Liver (tissue), 9 donors: ENCODE results near the gene BANP. TPM values are rescaled to one million over a fixed set of nuclear protein-coding genes. Genes with fewer than 3 reads are reported as not detected.

Experiments used
- DNase-seq: peaks from one replicate; pipeline ENCODE4 v3.0.0-alpha.2; 2017; ENCODE audit warnings: low spot score
- H3K27ac ChIP-seq, 2 donors: one replicate each; pipeline ENCODE4 v1.7.0; 2013; ENCODE audit warnings: inconsistent platforms in 2 of 2, low read length in 2 of 2, control low read depth in 1 of 2, low read depth in 1 of 2, mild to moderate bottlenecking in 1 of 2
- H3K27me3 ChIP-seq, 4 donors: one replicate each; pipeline versions ENCODE4 v1.6.1 to v1.7.0; 2013; ENCODE audit warnings: low read length in 3 of 4, inconsistent platforms in 1 of 4, mild to moderate bottlenecking in 1 of 4, moderate library complexity in 1 of 4; ENCODE audit not compliant: control insufficient read depth in 4 of 4, insufficient read depth in 4 of 4
- H3K36me3 ChIP-seq, 4 donors: one replicate each; pipeline versions ENCODE4 v1.6.1 to v1.7.0; 2013; ENCODE audit warnings: low read length in 3 of 4, mild to moderate bottlenecking in 3 of 4, low read depth in 1 of 4, moderate library complexity in 1 of 4; ENCODE audit not compliant: control insufficient read depth in 4 of 4, insufficient read depth in 3 of 4
- H3K4me1 ChIP-seq, 4 donors: one replicate each; pipeline versions ENCODE4 v1.6.1 to v1.7.0; 2013; ENCODE audit warnings: low read length in 3 of 4, mild to moderate bottlenecking in 3 of 4, moderate library complexity in 1 of 4; ENCODE audit not compliant: control insufficient read depth in 4 of 4, insufficient read depth in 4 of 4
- H3K4me3 ChIP-seq, 3 donors: one replicate each; pipeline versions ENCODE4 v1.6.1 to v1.7.0; 2013; ENCODE audit warnings: low read length in 3 of 3, control low read depth in 1 of 3, low read depth in 1 of 3, mild to moderate bottlenecking in 1 of 3
- H3K9ac ChIP-seq, 2 donors: one replicate each; pipeline ENCODE4 v1.7.0; 2013; ENCODE audit warnings: low read length in 2 of 2, mild to moderate bottlenecking in 2 of 2, moderate library complexity in 2 of 2, control low read depth in 1 of 2, low read depth in 1 of 2
- H3K9me3 ChIP-seq, 4 donors: one replicate each; pipeline versions ENCODE4 v1.6.1 to v1.7.0; 2013; ENCODE audit warnings: low read length in 3 of 4; ENCODE audit not compliant: control insufficient read depth in 4 of 4
- ATF3 ChIP-seq: IDR thresholded peaks from 2 replicates; pipeline ENCODE4 v1.6.1; 2016; ENCODE audit warnings: antibody characterized with exemption
- CTCF ChIP-seq: fragments of 150-350 bp; IDR thresholded peaks from 2 replicates; pipeline ENCODE4 v1.5.1; 2017; ENCODE audit warnings: improper control_type of control experiment, low read depth, low read length; ENCODE audit not compliant: missing input control
- EGR1 ChIP-seq, 2 donors: IDR thresholded peaks; 2 replicates each; pipeline ENCODE4 v1.6.1; 2016 to 2018; ENCODE audit warnings: antibody characterized with exemption in 2 of 2, low read depth in 2 of 2
- FOXA1 ChIP-seq: IDR thresholded peaks from 2 replicates; pipeline ENCODE4 v1.6.1; 2016; ENCODE audit warnings: antibody characterized with exemption
- FOXA2 ChIP-seq: IDR thresholded peaks from 2 replicates; pipeline ENCODE4 v1.6.1; 2016; ENCODE audit warnings: antibody characterized with exemption
- GABPA ChIP-seq, 2 donors: IDR thresholded peaks in 1 of 2; conservative IDR thresholded peaks in 1 of 2; 2 replicates each; pipeline ENCODE4 v1.6.1; 2016; ENCODE audit warnings: antibody characterized with exemption in 2 of 2, mild to moderate bottlenecking in 1 of 2, moderate library complexity in 1 of 2
- HNF4A ChIP-seq, 2 donors: conservative IDR thresholded peaks; 2 replicates each; pipeline ENCODE4 v1.6.1; 2016; ENCODE audit warnings: antibody characterized with exemption in 2 of 2, mild to moderate bottlenecking in 2 of 2
- HNF4G ChIP-seq: IDR thresholded peaks from 2 replicates; pipeline ENCODE4 v1.6.1; 2016; ENCODE audit warnings: antibody characterized with exemption
- JUND ChIP-seq, 2 donors: IDR thresholded peaks; 2 replicates each; pipeline ENCODE4 v1.6.1; 2016; ENCODE audit warnings: antibody characterized with exemption in 2 of 2
- MAX ChIP-seq: IDR thresholded peaks from 2 replicates; pipeline ENCODE4 v1.6.1; 2016; ENCODE audit warnings: antibody characterized with exemption
- NR2F2 ChIP-seq: IDR thresholded peaks from 2 replicates; pipeline ENCODE4 v1.6.1; 2016; ENCODE audit warnings: antibody characterized with exemption
- RAD21 ChIP-seq, 2 donors: IDR thresholded peaks; 2 replicates each; pipeline ENCODE4 v1.6.1; 2016; ENCODE audit warnings: antibody characterized with exemption in 2 of 2, mild to moderate bottlenecking in 2 of 2
- REST ChIP-seq: IDR thresholded peaks from 2 replicates; pipeline ENCODE4 v1.6.1; 2016; ENCODE audit warnings: antibody characterized with exemption, mild to moderate bottlenecking
- RXRA ChIP-seq, 2 donors: IDR thresholded peaks; 2 replicates each; pipeline ENCODE4 v1.6.1; 2017 to 2018; ENCODE audit warnings: antibody characterized with exemption in 2 of 2, mild to moderate bottlenecking in 1 of 2
- SP1 ChIP-seq: IDR thresholded peaks from 2 replicates; pipeline ENCODE4 v1.6.1; 2018; ENCODE audit warnings: antibody characterized with exemption, mild to moderate bottlenecking
- TAF1 ChIP-seq: conservative IDR thresholded peaks from 2 replicates; pipeline ENCODE4 v1.6.1; 2016; ENCODE audit warnings: antibody characterized with exemption, mild to moderate bottlenecking
- YY1 ChIP-seq: IDR thresholded peaks from 2 replicates; pipeline ENCODE4 v1.6.1; 2016; ENCODE audit warnings: antibody characterized with exemption, mild to moderate bottlenecking
- ZBTB33 ChIP-seq: IDR thresholded peaks from 2 replicates; pipeline ENCODE4 v1.6.1; 2016; ENCODE audit warnings: antibody characterized with exemption
- WGBS: extraction: QIAGEN DNeasy Blood & Tissue Kit; methylation state at CpG from one replicate; pipeline ENCODE4 v1.1.7; 2013; 5-methylcytosine and 5-hydroxymethylcytosine counted together
- polyA plus RNA-seq, 2 donors: library from polyadenylated mRNA; stranded (reverse) in 1 of 2; unstranded in 1 of 2; fragments of 200-250 nt in 1 of 2; fragments of >200 nt in 1 of 2; fragmentation: Nextera tagmentation in 1 of 2; extraction: Ambion mirVana in 1 of 2; gene quantifications; one replicate each; pipeline versions ENCODE4 v1.2.1 to v1.2.3, GENCODE V29; 2013 to 2015
- total RNA-seq, 2 donors: library from RNA; depleted of rRNA; stranded (reverse); fragments of >200 nt; gene quantifications; one replicate each; pipeline ENCODE4 v1.2.3, GENCODE V29; 2014
- donor health status: healthy.
- donor health status: healthy.
- donor health status: healthy.
- donor health status: healthy.
- donor health status: healthy.

BANP gene
- total and polyA plus RNA-seq, 4 donors, result 4.9 to 20.7 (median 13.7) TPM

- Histone ChIP-seq H3K36me3 (peaks cover 0 to 32% (median 20%) of the 10 kb centered on the region in 4 donors), H3K4me3 (no peak overlapping the region), H3K27me3 (no peaks in the 10 kb centered on the region), H3K9ac (no peak overlapping the region), H3K4me1 (no peaks in the 10 kb centered on the region), H3K9me3 (no peaks in the 10 kb centered on the region), H3K27ac (no peak overlapping the region)
- DNase-seq, result no peak
- TF ChIP-seq FOXA2 (no peak), ATF3 (no peak), SP1 (no peak), HNF4A (conservative IDR thresholded peaks at IDR 0.05) (no peak), YY1 (no peak)
- 91% methylated on average over 9 of the region's 9 CpGs for WGBS
Measured at GRCh38 chr16:88003736-88004135, 52.5 kb downstream of the BANP start.

- H3K4me3 ChIP-seq, result no peak overlapping the region
- TF ChIP-seq TAF1 (no peak), RAD21 (IDR thresholded peaks at IDR 0.05) (no peak), MAX (no peak), REST (no peak), YY1 (no peak), ZBTB33 (no peak), ATF3 (no peak), GABPA (IDR thresholded peaks at IDR 0.05 in 1 of 2, conservative IDR thresholded peaks at IDR 0.05 in 1 of 2) (no peak), RXRA (IDR thresholded peaks at IDR 0.05) (no peak), JUND (IDR thresholded peaks at IDR 0.05) (no peak), EGR1 (IDR thresholded peaks at IDR 0.05; ENCODE audit: low read depth in 2 of 2) (no peak), CTCF (no peak), NR2F2 (no peak), FOXA1 (no peak), SP1 (no peak), HNF4A (conservative IDR thresholded peaks at IDR 0.05) (no peak), HNF4G (no peak), FOXA2 (no peak)
- H3K4me1 ChIP-seq, result no peaks in the 10 kb centered on the region
- DNase-seq, result no peak
- 94% methylated on average over 16 of the region's 16 CpGs for WGBS
- no peak overlapping the region for H3K9ac ChIP-seq
- no peaks in the 10 kb centered on the region for H3K27me3 ChIP-seq
- no peaks in the 10 kb centered on the region for H3K9me3 ChIP-seq
- H3K27ac ChIP-seq, result no peak overlapping the region
- H3K36me3 ChIP-seq, result peaks cover 0 to 33% (median 19%) of the 10 kb centered on the region in 4 donors
Measured at GRCh38 chr16:88004391-88004790, 53.2 kb downstream of the BANP start.
